PC-3 (cell line): ENCODE measurements around the gene TEAD4.

Experiments used
- EZH2 ChIP-seq: fragments of 300-600 bp; sonication (generic); IDR thresholded peaks from one replicate; pipeline ENCODE4 v1.6.1; 2017; ENCODE audit warnings: antibody characterized with exemption, mild to moderate bottlenecking, low read length; ENCODE audit not compliant: unreplicated experiment
- EZH2phosphoT487 ChIP-seq: fragments of 300-600 bp; sonication (generic); IDR thresholded peaks from 2 replicates; pipeline ENCODE4 v1.6.1; 2018; ENCODE audit warnings: mild to moderate bottlenecking, antibody characterized with exemption, low read length, borderline replicate concordance

DNA sequence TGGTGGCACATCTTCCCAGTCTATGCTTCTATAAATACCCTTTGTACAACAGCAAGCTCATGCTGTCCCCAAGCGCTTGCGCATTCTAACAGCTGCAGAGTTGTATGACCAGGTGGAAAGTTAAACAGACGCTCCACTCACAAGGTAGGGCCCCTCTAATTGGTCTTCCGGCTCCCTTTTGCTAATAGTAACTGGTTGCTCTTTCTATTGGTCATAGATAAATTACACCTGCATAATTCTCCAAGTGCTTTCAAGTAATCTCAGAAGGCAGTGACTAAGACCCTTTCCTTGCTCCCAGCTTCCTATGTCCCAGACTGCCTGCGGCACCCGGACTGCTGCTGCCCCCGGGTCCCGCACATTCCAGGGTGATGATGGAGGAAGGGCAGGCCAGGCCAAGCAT, 111.9 kb downstream of the TEAD4 start:
- TF ChIP-seq EZH2phosphoT487: no peak
- no peak for TF ChIP-seq EZH2
